GM21723 (cell line): Measurements from ENCODE around the gene FAM131B.
"Not testable (repeated sequence)": the region's sequence is repeated elsewhere in the genome, so short reads cannot be mapped to it uniquely, and the experiment has no call there.

ENCODE experiments used
- ATAC-seq: cut with Tn5 transposase; IDR thresholded peaks from one replicate; pipeline ENCODE4 v1.9.1; 2021; ENCODE audit warnings: mild to moderate bottlenecking, moderate library complexity; ENCODE audit not compliant: unreplicated experiment

FAM131B gene

DNA sequence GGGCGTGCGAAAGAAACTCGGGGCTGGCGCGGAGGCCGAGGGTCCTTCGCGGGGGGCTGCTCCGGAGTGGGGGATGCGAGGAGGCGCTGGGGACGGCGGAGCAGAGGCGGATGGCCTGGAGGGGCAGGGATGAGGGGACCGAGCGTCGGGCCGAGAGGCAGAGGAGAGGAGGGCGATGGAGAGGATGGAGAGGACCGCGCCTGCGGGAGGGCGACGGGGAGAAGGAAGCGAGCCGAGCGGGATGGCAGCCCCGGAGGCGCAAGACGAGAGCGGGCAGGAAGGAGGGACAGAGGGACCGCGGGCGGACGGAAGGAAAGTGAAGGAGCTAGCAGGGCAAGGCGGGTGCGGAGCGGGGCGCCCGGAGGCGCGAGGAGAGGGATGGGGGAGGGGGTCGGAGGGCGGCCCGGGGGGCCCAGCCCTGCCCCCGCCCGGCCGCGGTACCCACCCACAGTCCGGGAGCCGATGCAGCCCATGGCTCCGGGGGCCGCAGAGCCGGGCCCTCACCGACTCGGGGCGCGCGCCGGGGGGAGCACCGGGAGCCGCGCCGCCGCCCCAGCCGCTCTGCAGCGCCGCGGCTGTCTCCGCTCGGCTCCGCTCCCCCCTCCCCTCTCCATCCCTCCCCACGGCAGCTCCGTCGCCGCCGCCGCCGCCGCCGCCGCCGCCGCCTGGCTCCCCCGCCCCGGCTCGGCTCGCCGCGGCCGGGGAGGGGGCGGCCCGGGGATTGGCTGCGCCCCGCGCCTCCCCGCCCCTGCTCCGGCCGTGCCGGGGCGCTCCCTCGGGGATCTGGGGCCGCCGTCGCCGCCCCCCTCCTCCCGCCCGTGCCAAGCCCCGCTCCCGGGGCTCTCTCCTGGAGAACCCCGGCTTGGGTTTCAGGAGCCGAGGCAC is at the start of gene FAM131B:
FAM131B (minus strand) TSS at position 583 of the 885 bp plus-strand sequence; CDS start at position 473, 110 bp downstream.
- ATAC-seq: no peak

DNA sequence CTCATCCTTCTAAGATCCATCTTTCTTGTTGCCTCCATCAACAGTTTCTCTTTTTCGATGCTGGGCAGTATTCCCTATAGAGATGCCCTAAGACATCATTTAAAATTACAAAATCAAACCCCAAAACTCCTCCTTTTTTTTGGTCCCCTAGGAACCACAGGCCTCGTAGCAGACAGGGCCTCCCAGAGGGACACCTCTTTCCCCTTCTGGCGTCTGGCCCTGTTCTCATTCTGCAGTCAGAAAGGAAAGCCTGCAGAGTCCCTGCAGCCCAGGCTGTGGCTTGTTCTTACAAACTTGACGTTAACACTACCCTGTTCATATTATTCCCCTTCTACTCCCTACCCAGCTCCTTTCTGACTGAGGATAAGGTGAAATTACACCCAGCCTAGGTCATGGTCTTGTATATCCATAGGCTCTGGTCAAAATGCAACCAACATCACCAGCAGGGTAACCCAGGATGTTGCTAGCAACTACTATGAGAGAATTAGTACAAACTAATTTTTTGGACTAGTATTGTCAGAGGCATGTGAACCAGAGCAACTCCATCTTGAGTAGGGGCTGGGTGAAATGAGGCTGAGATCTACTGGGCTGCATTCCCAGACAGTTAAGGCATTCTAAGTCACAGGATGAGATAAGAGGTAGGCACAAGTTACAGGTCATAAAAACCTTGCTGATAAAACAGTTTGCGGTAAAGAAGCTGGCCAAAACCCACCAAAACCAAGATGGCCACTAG is 49.6 kb upstream of the FAM131B start:
- ATAC-seq: no peak

DNA sequence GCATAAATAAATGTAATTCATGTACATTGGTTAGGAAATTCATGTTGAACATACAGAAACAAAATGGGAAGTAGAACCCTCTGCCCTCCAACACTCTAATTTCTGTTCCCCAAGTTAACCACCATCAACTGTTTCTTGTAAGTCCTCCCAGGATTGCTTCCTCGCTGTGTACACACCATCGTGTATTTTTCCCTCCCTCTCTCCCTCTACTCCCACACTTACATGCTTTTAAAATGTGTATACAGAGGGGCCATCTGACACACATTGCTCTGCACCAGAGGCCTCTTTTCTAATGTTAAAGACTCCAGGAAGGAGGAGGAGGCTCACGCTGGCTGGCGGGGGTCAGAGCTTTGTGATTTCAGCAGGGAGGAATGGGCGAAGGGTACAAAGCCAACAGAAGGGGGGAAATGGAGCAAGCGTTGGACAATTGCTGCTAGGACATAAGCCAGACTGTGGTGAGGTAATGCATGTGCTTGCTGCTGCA is 48.0 kb upstream of the FAM131B start:
- ATAC-seq: no peak

DNA sequence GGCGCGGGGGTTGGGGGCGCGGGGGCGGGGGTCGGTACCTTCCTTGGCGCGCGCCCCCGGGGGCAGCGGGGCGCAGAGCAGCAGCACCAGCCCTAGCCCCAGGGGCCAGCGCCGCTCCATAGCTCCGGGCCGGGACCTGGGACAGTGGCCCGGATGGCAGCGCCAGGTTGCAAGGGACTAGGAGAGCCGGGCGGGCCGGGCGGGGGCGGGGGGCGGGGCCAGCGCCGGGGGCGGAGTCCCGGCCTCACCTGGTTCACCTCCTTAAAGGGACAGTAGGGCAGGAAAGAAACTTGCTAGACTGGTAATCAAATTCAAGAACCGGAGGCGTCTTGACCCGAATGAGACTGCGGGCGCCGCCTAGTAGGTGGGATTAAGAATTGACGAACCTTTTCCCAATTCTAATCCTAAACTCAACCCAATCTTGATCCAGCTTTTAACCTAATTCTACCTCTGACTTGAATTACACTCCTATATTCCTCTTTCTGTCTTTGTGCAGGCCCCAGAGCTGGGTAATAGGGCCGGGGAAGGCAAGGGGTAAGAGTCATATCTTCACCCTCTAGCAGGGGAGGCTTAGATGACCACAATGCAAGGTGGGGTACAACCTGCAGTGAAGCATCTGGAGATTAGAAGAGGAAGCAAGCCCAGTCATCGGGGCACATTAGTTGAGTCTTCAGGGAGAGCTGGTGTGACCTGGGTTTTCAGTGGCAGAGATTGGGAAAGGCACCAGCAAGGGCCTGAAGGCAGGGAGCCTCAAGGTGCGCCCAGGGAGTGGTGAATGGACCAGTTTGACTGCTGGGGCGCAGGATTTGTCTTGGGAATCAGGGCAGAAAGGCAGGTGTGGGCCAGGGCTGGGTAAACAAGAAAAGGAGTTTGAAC is 46.4 kb upstream of the FAM131B start, which contains the start of gene EPHA1:
EPHA1 (minus strand) TSS at position 171 of the 876 bp plus-strand sequence; CDS start at position 120, 51 bp downstream.
- peak; percentile 59 for ATAC-seq

DNA sequence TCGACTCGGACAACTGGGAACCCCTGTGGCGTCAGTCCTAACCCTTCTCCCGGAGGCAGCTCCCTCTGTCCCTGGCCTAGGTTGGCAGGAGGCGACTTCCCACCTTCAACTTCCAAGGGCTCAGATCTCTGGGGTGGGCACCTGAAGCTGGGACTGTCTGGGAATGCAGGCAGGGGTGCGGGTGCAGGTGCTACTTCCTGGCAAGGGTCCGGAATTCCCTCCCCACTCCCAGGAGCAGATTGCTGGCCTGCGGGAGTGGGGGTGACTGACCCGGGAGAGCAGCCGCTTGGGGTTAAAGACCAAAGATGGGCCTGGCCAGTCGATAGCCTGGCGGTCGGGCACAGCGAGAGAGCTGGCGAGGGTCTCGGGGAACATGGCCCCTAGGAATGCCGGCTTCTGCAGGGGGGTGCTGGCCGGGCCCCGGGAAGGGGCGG is 45.8 kb upstream of the FAM131B start:
- no peak for ATAC-seq

DNA sequence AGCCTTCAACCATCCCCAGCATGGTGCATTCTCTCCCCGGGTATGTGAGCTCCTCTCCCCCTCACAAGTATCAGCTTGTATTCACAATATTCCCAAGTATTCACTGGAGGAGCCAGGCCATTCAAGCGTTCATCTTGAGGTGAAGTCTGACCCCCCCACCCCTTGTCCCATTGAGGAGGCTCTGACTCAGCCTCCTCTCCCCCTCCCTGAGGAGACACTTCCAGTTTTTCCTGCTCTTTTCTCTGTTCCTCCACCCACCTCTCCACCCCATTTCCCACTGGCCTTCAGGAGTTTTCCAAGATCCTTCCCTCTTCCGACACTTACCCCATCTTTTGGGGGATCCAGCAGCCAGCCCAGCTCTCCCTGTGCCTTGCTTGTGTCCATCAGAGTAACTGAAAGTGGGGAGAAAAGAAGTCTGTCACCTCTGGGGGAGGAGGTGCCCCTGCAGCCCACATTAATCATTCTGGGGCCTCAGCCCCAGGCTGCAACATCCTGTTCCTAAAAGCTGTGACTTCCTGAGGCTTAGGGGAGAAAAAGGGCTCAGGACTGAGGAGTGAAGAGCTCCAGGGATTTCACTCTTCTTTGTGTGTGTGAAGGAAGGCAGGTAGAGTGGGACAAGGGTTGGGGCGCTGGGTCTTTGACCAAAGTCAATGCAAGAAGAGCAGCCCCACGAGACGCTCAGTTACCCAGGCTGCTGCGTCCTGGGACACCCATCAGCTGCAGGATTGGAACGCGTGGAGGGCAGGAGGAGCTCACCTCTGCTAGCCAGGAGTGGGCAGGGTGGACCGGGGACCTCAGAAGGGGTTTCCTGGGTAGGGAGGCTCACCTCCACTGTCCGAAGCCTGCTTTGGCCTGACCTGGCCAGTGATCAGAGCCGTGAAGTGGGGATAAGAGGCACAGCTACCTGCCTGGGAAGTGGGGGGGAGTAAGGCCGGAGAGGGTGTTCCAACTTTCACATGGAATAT is 45.1 kb upstream of the FAM131B start:
- no peak for ATAC-seq

DNA sequence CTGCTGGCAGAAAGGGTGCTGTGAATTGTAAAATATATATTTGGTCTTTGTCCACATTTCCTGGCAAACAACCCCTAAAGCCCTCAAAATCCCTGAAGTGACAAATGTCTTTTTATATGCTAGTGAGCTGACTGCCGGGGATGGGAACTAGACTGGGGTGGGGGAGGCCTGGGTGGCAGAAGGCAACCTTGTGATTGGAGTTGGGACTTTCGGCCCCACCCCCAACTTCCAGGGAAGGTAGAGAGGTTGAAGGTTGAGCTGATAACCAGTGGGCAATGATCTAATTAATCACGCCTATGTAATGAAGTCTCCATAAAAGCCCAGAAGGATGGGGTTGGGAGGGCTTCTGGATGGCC is 43.5 kb upstream of the FAM131B start:
- no peak for ATAC-seq

DNA sequence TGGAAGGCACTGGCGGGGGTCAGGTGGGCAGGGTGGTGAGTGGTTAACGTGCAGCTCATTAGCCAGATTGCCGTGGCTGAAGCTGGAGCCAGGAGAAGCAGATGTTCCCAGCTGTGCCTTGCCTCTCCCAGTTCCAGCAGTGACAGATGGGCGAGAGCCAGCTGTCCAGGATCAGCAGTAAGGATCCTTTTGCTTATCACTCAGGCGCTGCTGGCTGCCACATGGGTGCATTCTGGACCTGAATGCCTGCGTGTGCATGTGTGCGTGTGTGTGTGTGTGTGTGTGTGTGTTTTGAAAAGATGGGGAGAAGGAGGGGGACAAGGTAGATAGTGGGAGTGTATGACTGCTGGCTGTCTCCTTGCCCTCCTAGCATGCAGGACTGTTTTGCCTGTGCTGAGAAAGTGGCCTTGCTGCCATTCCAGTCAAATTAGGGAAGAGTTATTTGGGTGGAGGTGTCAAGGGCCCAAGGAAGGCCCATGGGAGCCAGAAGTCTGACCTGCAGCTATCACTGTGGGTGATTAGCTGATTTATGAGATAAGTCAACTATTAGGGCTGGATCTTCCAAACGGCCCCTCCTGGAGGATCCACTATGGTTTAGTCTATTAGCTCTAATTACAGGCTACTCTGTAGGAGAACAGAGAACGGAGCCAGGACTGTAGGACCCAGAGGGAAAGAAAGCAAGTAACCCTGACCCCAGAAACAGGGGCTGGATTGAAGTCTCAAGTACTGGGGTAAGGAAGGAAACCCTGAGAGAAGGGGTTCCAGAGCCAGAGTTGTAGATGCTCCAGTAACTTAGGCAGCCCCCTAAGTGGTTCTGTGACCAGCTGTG is 42.9 kb upstream of the FAM131B start:
- no peak for ATAC-seq

DNA sequence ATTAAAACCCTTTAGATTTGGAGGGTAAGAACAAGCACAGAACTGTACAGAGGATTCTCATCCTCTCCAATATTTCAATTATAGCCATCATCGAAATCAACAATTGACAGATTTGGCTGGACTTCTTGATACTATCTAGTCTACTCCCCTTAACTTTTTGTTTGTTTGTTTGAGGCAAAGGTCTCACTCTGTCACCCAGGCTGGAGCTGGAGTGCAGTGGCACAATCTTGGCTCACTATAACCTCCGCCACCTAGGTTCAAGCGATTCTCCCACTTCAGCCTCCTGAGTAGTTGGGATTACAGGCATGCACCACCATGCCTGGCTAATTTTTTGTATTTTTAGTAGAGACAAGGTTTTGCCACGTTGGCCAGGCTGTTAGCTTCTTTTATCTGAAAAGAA is 39.7 kb upstream of the FAM131B start:
- ATAC-seq: not testable (repeated sequence)

DNA sequence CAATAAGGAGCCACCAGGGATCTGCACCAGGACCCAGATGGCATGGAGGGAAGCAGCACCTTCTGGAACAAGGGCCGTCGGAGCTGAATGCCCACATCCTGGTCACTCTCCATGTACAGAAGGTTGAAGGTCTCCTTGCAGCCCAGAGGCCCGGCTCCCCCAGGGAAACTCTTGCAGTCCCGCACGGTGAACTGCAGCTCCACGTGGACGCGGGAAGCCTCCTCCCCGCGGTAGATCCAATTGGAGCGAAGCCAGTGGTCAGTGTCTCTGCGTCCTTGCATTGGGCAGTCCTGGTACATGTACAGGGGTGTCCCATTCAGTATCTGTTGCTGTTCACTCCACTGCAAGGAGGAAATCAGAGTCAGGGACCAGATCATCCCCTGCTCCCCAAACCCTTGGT is 38.8 kb upstream of the FAM131B start:
- no peak for ATAC-seq

DNA sequence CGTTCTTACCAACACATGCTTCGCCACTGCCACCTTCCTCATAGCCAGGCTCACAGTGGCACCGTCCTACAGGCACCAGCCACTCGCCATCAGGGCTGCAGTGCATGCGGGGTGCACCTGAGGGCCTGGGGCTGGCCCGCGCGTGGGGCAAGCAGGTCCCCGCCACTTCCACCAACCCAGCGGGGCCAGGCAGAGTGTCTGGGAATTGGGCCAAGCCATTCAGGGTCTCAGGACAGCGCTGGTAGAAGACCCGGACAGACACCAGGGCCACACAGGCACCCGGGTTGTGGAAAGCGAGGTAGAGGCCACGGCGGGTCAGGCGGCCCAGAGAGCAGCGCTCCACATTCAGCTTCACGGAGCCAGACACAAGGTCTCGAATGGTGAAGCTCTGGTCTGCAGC is 37.1 kb upstream of the FAM131B start:
- ATAC-seq: no peak

DNA sequence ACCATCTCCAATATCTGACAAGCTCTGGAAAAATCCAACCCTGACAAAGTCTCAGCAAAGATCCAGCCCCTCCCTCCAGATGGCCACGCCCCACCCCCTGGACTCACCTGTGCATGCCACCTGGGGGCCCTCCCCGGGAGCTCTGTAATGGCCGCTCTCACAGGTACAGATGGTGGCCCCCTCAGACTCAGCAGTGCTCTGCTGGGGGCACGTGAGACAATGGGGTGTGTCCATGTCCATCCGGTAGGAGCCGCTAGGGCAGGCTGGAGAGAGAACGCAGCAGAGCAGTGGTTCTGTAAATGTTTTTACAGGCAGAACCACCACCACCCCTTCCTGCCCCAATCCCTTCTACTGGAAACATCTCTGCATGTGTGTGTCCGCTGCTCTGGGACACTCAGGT is 36.6 kb upstream of the FAM131B start:
- ATAC-seq: no peak

DNA sequence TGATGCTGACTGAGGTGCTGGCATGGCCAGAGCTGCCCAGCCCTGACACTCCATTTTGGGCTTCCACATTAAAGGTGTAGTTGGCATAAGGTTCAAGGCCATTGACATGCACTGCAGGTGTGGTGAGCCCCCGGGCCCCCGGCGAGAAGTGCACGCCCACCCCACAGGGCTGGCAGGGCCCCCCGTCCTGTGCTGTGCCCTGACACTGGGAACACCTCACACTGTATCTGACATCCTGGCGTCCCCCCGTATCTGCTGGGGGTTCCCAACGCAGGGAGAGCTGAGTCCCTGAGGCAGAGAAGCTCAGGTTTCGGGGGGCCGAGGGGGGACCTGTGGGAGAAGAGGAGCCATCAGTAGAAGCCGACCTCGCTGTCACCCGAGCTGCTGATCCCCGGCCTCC is 36.1 kb upstream of the FAM131B start:
- ATAC-seq: no peak

DNA sequence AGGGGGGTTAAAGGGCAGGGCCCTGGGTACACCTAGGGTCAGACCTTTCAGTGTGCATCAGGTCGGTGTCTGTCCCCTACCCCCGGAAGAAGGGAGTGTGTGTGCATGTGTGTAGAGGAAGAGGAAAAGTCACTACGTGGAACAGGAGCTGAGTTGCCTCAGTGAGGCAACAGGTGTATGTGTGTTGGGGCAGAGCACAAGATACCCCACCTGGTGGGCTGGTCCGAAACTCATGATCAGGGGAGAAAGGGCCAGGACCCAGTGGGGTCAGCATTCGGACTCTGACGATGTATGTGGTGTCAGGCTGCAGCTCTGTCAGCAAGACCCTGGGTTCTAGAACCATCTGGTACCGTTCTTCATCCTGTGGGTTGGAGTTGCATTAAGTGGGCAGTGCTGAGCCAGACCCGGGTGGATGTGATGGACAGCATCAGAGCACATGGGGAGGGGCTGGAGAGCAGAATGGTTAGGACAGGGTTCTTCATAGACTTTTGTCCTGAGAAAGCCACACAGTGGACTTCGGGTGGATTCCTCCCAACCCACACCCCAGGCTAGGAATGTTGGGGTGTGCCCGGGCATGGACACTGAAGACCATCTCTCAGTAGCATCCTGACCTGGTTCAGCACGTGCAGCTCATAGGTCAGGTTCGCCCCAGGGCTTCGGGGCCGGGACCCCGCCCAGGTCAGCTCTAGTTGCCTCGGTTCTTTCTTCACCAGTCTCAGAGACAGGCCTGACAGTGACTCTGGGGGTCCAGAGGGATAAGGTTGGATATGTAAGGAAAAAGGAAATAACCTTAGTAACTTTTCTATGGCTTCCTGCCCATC is 35.4 kb upstream of the FAM131B start:
- ATAC-seq: no peak

DNA sequence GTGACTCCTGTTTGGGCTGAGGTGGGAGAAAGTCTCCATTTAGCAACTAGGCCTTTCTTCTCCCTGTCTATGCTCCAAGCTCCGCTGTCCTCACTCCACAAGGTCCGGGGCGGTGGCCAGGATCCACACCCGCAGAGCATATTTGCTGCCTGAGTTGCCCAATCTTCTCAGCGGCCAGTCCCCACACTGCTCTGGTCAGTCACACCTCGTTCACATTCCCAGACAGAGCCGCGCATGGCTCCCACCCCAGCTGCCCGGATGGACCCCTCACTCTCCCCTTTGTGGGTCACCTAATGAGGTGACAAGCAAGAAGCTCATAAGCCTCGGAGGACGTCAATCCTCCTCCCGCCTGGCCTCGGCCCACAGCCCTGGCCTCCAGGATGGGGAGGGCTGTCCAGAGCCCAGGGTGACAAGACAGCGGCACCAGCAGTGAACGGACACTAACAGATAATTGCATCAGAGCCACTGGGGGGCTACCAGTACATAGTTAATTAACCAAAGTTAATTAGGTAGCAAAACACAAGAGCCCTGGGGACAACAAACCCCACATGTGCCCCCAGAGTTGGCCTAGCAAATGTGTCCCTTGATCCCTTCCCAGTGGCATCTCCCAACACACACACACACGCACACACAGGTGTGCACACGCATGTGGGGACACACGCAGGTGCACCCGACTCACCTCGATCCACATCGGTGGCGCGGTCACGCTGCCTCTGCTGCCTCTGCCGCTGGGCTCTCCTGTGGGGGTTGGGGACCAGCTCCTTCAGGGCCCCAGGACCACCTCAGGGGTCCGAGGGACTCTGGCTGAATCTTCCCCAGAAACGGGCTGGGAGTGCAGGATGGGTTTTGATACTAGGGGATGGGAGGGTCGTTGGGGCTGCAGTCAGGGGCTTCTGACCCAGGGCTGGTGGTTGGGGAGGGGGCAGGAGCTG is 34.4 kb upstream of the FAM131B start:
- no peak for ATAC-seq

DNA sequence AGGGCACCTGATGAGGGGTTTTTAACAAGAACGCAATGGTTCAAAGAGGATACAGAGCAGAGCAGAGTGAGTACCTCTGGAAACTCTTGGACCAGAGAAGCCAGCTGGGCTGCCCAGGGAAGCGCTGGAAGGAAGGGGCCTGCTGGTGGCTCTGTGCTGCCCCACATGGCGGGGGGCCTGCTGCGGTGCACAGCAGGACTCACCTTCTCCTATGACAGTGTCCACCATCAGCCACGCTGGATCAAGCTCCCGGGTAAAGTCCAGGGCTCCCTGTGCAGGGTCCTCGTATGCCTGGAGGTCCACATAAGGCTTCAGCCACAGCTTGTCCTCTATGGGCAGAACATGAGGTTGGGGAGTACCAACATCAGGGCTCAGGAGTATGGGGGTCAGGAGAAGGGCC is 33.7 kb upstream of the FAM131B start:
- ATAC-seq: no peak
